Measurements from ENCODE around the gene PLEKHG4B. TPM values are rescaled to one million over a fixed set of nuclear protein-coding genes. Genes with fewer than 3 reads are reported as not detected.
A peak's percentile ranks its signal among the peaks of the same experiment; 100 is the strongest.
"Not testable (repeated sequence)": the region's sequence is repeated elsewhere in the genome, so short reads cannot be mapped to it uniquely, and the experiment has no call there.

The PLEKHG4B gene
- total RNA-seq (3.7 TPM), polyA plus RNA-seq (0.01 TPM)

GRCh38 chr5:91556-92263, at the start of gene PLEKHG4B:
Gene PLEKHG4B, plus strand, starts transcription at chr5:92168. Its CDS starts 64 bp downstream, at chr5:92232.
- DNase-seq (ENCODE audit: extremely low spot score), result no peak
- H3K4me1 ChIP-seq (ENCODE audit: insufficient read depth), result no peaks in the 10 kb centered on the region
- 7% methylated on average over 57 of the region's 57 CpGs for WGBS
- H3K4me3 ChIP-seq (ENCODE audit: low read depth, low read length), result peak within 1 kb of the TSS; percentile 28
- no peak within 1 kb of the TSS for H3K27ac ChIP-seq (ENCODE audit: low read depth)
- H3K36me3 ChIP-seq (ENCODE audit: insufficient read depth), result no peaks in the 10 kb centered on the region

GRCh38 chr5:42250-42649, 49.7 kb upstream of the PLEKHG4B start:
- Histone ChIP-seq H3K27ac (ENCODE audit: low read depth) (no peak overlapping the region), H3K4me1 (ENCODE audit: insufficient read depth) (no peaks in the 10 kb centered on the region), H3K36me3 (ENCODE audit: insufficient read depth) (no peaks in the 10 kb centered on the region), H3K4me3 (ENCODE audit: low read depth, low read length) (no peak overlapping the region)
- DNase-seq (ENCODE audit: extremely low spot score), result no peak
- WGBS, result 27% methylated on average over 6 of the region's 6 CpGs

- Histone ChIP-seq H3K36me3 (ENCODE audit: insufficient read depth) (no peaks in the 10 kb centered on the region), H3K4me1 (ENCODE audit: insufficient read depth) (no peaks in the 10 kb centered on the region), H3K4me3 (ENCODE audit: low read depth, low read length) (no peak overlapping the region), H3K27ac (ENCODE audit: low read depth) (no peak overlapping the region)
- 83% methylated on average over 2 of the region's 2 CpGs for WGBS
- DNase-seq (ENCODE audit: extremely low spot score), result no peak
These were observed 43.8 kb upstream of the PLEKHG4B start for GRCh38 chr5:48192-48591.

- not testable (repeated sequence) for H3K27ac ChIP-seq (ENCODE audit: low read depth); H3K36me3 ChIP-seq (ENCODE audit: insufficient read depth); H3K4me3 ChIP-seq (ENCODE audit: low read depth, low read length); H3K4me1 ChIP-seq (ENCODE audit: insufficient read depth); DNase-seq (ENCODE audit: extremely low spot score)
- 88% methylated on average over 5 of the region's 5 CpGs for WGBS
These were observed 42.4 kb upstream of the PLEKHG4B start for GRCh38 chr5:49530-49929.

- 93% methylated on average over 8 of the region's 8 CpGs for WGBS
- no peak overlapping the region for H3K27ac ChIP-seq (ENCODE audit: low read depth)
- H3K4me3 ChIP-seq (ENCODE audit: low read depth, low read length), result no peak overlapping the region
- no peaks in the 10 kb centered on the region for H3K4me1 ChIP-seq (ENCODE audit: insufficient read depth)
- no peak for DNase-seq (ENCODE audit: extremely low spot score)
- no peaks in the 10 kb centered on the region for H3K36me3 ChIP-seq (ENCODE audit: insufficient read depth)
These were observed 41.9 kb upstream of the PLEKHG4B start for GRCh38 chr5:49953-50544.

- no peak overlapping the region for H3K4me3 ChIP-seq (ENCODE audit: low read depth, low read length)
- DNase-seq (ENCODE audit: extremely low spot score), result no peak
- WGBS, result 79% methylated on average over 60 of the region's 60 CpGs
- no peaks in the 10 kb centered on the region for H3K36me3 ChIP-seq (ENCODE audit: insufficient read depth)
- H3K27ac ChIP-seq (ENCODE audit: low read depth), result no peak overlapping the region
- no peaks in the 10 kb centered on the region for H3K4me1 ChIP-seq (ENCODE audit: insufficient read depth)
These were observed 41.1 kb upstream of the PLEKHG4B start for GRCh38 chr5:50724-51499.

GRCh38 chr5:51500-51823, 40.5 kb upstream of the PLEKHG4B start:
- H3K4me3 ChIP-seq (ENCODE audit: low read depth, low read length), result no peak overlapping the region
- H3K27ac ChIP-seq (ENCODE audit: low read depth), result no peak overlapping the region
- DNase-seq (ENCODE audit: extremely low spot score), result no peak
- no peaks in the 10 kb centered on the region for H3K36me3 ChIP-seq (ENCODE audit: insufficient read depth)
- 78% methylated on average over 24 of the region's 24 CpGs for WGBS
- no peaks in the 10 kb centered on the region for H3K4me1 ChIP-seq (ENCODE audit: insufficient read depth)

GRCh38 chr5:53381-54174, 38.4 kb upstream of the PLEKHG4B start:
- Histone ChIP-seq H3K4me1 (ENCODE audit: insufficient read depth) (no peaks in the 10 kb centered on the region), H3K27ac (ENCODE audit: low read depth) (no peak overlapping the region), H3K36me3 (ENCODE audit: insufficient read depth) (no peaks in the 10 kb centered on the region), H3K4me3 (ENCODE audit: low read depth, low read length) (peak overlapping the region; percentile 58)
- WGBS, result 2% methylated on average over 81 of the region's 84 CpGs
- no peak for DNase-seq (ENCODE audit: extremely low spot score)

GRCh38 chr5:54175-54730, 37.7 kb upstream of the PLEKHG4B start:
- H3K4me3 ChIP-seq (ENCODE audit: low read depth, low read length), result peak overlapping the region; percentile 58
- H3K4me1 ChIP-seq (ENCODE audit: insufficient read depth), result no peaks in the 10 kb centered on the region
- DNase-seq (ENCODE audit: extremely low spot score), result no peak
- H3K27ac ChIP-seq (ENCODE audit: low read depth), result no peak overlapping the region
- WGBS, result 21% methylated on average over 20 of the region's 20 CpGs
- no peaks in the 10 kb centered on the region for H3K36me3 ChIP-seq (ENCODE audit: insufficient read depth)

GRCh38 chr5:54876-55569, 36.9 kb upstream of the PLEKHG4B start:
- H3K4me3 ChIP-seq (ENCODE audit: low read depth, low read length), result no peak overlapping the region
- DNase-seq (ENCODE audit: extremely low spot score), result no peak
- no peak overlapping the region for H3K27ac ChIP-seq (ENCODE audit: low read depth)
- WGBS, result 87% methylated on average over 28 of the region's 28 CpGs
- H3K36me3 ChIP-seq (ENCODE audit: insufficient read depth), result no peaks in the 10 kb centered on the region
- no peaks in the 10 kb centered on the region for H3K4me1 ChIP-seq (ENCODE audit: insufficient read depth)

- no peaks in the 10 kb centered on the region for H3K36me3 ChIP-seq (ENCODE audit: insufficient read depth)
- 73% methylated on average over 9 of the region's 9 CpGs for WGBS
- DNase-seq (ENCODE audit: extremely low spot score), result no peak
- H3K27ac ChIP-seq (ENCODE audit: low read depth), result no peak overlapping the region
- H3K4me1 ChIP-seq (ENCODE audit: insufficient read depth), result no peaks in the 10 kb centered on the region
- H3K4me3 ChIP-seq (ENCODE audit: low read depth, low read length), result no peak overlapping the region
These were observed 35.2 kb upstream of the PLEKHG4B start for GRCh38 chr5:56561-57290.

GRCh38 chr5:60250-60649, 31.7 kb upstream of the PLEKHG4B start:
- H3K36me3 ChIP-seq (ENCODE audit: insufficient read depth); H3K4me3 ChIP-seq (ENCODE audit: low read depth, low read length); H3K27ac ChIP-seq (ENCODE audit: low read depth); DNase-seq (ENCODE audit: extremely low spot score); H3K4me1 ChIP-seq (ENCODE audit: insufficient read depth): not testable (repeated sequence)
- 81% methylated on average over 1 of the region's 1 CpG for WGBS

All from urinary bladder (tissue), 4 donors.